NB4 (cell line): ENCODE measurements around the gene NDUFAF2.

Source experiments
- MYC ChIP-seq: IDR thresholded peaks from 2 replicates; pipeline ENCODE4 v1.6.1; 2011; ENCODE audit warnings: low read depth, low read length
- POLR2A ChIP-seq: IDR thresholded peaks from 2 replicates; pipeline ENCODE4 v1.6.1; 2011; ENCODE audit warnings: mild to moderate bottlenecking; ENCODE audit not compliant: insufficient read length; ENCODE audit errors: extremely low read depth
- TF ChIP-seq, protein P1 (sequence below): IDR thresholded peaks from one replicate; pipeline ENCODE4 v1.5.1; 2012; ENCODE audit warnings: low read depth, low read length
- TF ChIP-seq, protein P2 (sequence below): IDR thresholded peaks from 2 replicates; pipeline ENCODE4 v1.6.1; 2011; ENCODE audit warnings: low read depth, low read length

- TF ChIP-seq, protein P1, sequence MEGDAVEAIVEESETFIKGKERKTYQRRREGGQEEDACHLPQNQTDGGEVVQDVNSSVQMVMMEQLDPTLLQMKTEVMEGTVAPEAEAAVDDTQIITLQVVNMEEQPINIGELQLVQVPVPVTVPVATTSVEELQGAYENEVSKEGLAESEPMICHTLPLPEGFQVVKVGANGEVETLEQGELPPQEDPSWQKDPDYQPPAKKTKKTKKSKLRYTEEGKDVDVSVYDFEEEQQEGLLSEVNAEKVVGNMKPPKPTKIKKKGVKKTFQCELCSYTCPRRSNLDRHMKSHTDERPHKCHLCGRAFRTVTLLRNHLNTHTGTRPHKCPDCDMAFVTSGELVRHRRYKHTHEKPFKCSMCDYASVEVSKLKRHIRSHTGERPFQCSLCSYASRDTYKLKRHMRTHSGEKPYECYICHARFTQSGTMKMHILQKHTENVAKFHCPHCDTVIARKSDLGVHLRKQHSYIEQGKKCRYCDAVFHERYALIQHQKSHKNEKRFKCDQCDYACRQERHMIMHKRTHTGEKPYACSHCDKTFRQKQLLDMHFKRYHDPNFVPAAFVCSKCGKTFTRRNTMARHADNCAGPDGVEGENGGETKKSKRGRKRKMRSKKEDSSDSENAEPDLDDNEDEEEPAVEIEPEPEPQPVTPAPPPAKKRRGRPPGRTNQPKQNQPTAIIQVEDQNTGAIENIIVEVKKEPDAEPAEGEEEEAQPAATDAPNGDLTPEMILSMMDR = no peak
- no peak for TF ChIP-seq POLR2A
- TF ChIP-seq, protein P2, sequence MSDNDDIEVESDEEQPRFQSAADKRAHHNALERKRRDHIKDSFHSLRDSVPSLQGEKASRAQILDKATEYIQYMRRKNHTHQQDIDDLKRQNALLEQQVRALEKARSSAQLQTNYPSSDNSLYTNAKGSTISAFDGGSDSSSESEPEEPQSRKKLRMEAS = no peak
- no peak for TF ChIP-seq MYC
Observed at GRCh38 chr5:60958712-60959111, 13.7 kb downstream of the NDUFAF2 start.
